Parathyroid adenoma (tissue), 2 donors: Measurements from ENCODE around the gene ZNF800.

Source experiments
- H2AFZ ChIP-seq: fragments of 300-600 bp; sonication (generic); one replicate; pipeline ENCODE4 v1.7.0; 2017; ENCODE audit warnings: antibody characterized with exemption, mild to moderate bottlenecking
- H3K27ac ChIP-seq: fragments of 300-600 bp; sonication (generic); one replicate; pipeline ENCODE4 v1.7.0; 2017
- H3K27me3 ChIP-seq: fragments of 300-600 bp; sonication (generic); one replicate; pipeline ENCODE4 v1.7.0; 2017; ENCODE audit warnings: low read length; ENCODE audit not compliant: control insufficient read depth, insufficient read depth
- H3K36me3 ChIP-seq: fragments of 300-600 bp; sonication (generic); one replicate; pipeline ENCODE4 v1.7.0; 2017; ENCODE audit warnings: low read length; ENCODE audit not compliant: control insufficient read depth, insufficient read depth
- H3K4me1 ChIP-seq: fragments of 300-600 bp; sonication (generic); one replicate; pipeline ENCODE4 v1.7.0; 2017; ENCODE audit warnings: control low read depth
- H3K4me2 ChIP-seq: fragments of 300-600 bp; sonication (generic); one replicate; pipeline ENCODE4 v1.7.0; 2017; ENCODE audit warnings: low read length
- H3K4me3 ChIP-seq: fragments of 300-600 bp; sonication (generic); one replicate; pipeline ENCODE4 v1.7.0; 2017; ENCODE audit warnings: low read depth, low read length
- H3K79me2 ChIP-seq: fragments of 300-600 bp; sonication (generic); one replicate; pipeline ENCODE4 v1.7.0; 2017; ENCODE audit warnings: control low read depth
- H3K9ac ChIP-seq: fragments of 300-600 bp; sonication (generic); one replicate; pipeline ENCODE4 v1.7.0; 2017; ENCODE audit warnings: mild to moderate bottlenecking
- H3K9me3 ChIP-seq: fragments of 300-600 bp; sonication (generic); one replicate; pipeline ENCODE4 v1.7.0; 2017; ENCODE audit warnings: low read length; ENCODE audit not compliant: control insufficient read depth
- TF ChIP-seq, protein P1 (sequence below): fragments of 300-600 bp; sonication (generic); IDR thresholded peaks from one replicate; pipeline ENCODE4 v1.7.0; 2017; ENCODE audit warnings: antibody characterized with exemption, mild to moderate bottlenecking
- donor health status: primary hyperparathyroidism.

Gene ZNF800

DNA sequence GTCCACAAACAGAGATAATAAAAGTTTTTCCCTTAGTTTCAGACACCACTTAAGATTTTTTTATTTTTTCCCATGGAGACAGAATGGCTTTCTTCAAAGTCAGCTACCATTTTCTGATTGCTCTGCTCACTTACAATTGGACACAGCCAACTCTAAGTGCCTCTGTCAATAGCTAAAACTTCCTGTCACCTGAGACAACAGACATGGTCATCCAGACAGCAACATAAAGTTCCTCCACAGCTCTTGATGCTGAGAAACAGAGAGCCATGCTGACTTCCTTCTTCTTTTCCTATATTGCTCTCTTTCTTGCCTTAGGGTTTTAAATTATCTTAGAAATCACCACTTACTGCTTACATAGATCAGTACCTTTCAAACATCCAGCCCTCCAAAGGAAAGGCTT is 12.0 kb downstream of the ZNF800 start:
- TF ChIP-seq, protein P1, sequence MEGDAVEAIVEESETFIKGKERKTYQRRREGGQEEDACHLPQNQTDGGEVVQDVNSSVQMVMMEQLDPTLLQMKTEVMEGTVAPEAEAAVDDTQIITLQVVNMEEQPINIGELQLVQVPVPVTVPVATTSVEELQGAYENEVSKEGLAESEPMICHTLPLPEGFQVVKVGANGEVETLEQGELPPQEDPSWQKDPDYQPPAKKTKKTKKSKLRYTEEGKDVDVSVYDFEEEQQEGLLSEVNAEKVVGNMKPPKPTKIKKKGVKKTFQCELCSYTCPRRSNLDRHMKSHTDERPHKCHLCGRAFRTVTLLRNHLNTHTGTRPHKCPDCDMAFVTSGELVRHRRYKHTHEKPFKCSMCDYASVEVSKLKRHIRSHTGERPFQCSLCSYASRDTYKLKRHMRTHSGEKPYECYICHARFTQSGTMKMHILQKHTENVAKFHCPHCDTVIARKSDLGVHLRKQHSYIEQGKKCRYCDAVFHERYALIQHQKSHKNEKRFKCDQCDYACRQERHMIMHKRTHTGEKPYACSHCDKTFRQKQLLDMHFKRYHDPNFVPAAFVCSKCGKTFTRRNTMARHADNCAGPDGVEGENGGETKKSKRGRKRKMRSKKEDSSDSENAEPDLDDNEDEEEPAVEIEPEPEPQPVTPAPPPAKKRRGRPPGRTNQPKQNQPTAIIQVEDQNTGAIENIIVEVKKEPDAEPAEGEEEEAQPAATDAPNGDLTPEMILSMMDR: no peak
- Histone ChIP-seq H3K27ac (no peak overlapping the region), H3K36me3 (no peaks in the 10 kb centered on the region), H3K4me3 (no peak overlapping the region), H3K9me3 (no peaks in the 10 kb centered on the region), H3K27me3 (no peaks in the 10 kb centered on the region), H3K4me1 (peaks cover 4% of the 10 kb centered on the region), H3K4me2 (no peak overlapping the region), H3K79me2 (peaks cover 5% of the 10 kb centered on the region), H3K9ac (no peak overlapping the region), H2AFZ (no peak overlapping the region)

DNA sequence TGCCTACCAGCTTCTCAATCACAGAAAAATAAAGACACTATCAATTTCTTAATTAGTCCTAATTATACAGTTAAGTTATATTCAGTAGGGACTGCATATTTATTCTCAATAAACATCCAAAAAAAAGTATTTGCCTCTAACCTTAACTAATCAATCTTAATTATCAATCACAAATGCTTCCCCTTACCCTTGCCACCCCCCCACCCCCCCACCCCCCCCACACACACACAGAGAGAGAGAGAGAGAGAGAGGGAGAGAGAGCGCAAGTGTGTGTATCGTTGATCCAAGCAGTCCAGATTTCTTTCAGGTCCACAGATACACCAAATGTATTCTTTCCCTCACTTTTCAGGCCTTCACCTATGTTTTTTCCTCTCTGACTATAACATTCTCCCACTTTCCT is 12.9 kb downstream of the ZNF800 start:
- no peak overlapping the region for H3K4me3 ChIP-seq
- peaks cover 4% of the 10 kb centered on the region for H3K4me1 ChIP-seq
- no peaks in the 10 kb centered on the region for H3K27me3 ChIP-seq
- H3K9me3 ChIP-seq: no peaks in the 10 kb centered on the region
- H3K4me2 ChIP-seq: no peak overlapping the region
- H3K9ac ChIP-seq: no peak overlapping the region
- H3K36me3 ChIP-seq: no peaks in the 10 kb centered on the region
- H3K27ac ChIP-seq: no peak overlapping the region
- TF ChIP-seq, protein P1: no peak
- peaks cover 5% of the 10 kb centered on the region for H3K79me2 ChIP-seq
- no peak overlapping the region for H2AFZ ChIP-seq

DNA sequence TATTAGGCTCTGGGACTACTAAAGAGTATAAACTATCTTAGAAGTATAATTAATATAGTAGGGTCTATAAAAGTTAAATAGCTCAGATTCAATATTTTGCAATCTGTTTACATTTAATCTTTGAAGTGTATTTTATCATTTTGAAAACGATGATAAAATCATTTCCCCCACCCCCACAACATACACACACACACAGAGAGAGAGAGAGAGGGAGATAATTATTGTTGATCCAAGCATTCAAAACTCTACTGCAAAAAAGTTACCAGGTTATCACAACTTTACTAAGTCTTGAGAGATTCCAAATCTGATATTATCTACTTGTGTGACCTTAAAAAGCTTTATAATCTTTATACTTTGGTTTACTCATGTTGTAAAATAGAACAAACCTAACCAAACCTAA is 14.0 kb downstream of the ZNF800 start:
- Histone ChIP-seq H3K36me3 (no peaks in the 10 kb centered on the region), H2AFZ (no peak overlapping the region), H3K27ac (no peak overlapping the region), H3K9ac (no peak overlapping the region), H3K4me1 (peaks cover 4% of the 10 kb centered on the region), H3K4me2 (no peak overlapping the region), H3K4me3 (no peak overlapping the region), H3K79me2 (peaks cover 5% of the 10 kb centered on the region), H3K9me3 (no peaks in the 10 kb centered on the region), H3K27me3 (no peaks in the 10 kb centered on the region)
- TF ChIP-seq, protein P1: no peak

DNA sequence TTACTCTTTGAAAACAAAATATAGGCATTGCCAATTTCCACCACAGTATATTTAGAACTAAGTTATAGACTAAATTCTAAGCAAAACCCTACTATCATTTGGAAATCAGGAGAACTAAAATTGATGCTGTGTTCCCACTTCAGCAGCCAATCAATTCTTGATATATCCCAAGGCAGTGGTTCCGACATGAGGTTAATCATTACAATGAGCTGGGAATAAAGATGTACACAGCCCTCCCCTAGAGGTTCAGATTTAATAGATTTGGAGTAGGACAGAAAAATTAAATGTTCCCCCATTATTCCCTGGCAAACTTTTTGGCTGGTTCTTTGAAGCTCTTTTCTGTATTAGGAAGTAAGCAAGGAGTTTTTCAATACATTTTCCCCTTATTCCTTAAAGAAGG is 15.1 kb downstream of the ZNF800 start:
- Histone ChIP-seq H3K79me2 (no peaks in the 10 kb centered on the region), H3K4me3 (no peak overlapping the region), H3K27ac (no peak overlapping the region), H3K36me3 (no peaks in the 10 kb centered on the region), H3K4me2 (no peak overlapping the region), H2AFZ (no peak overlapping the region), H3K4me1 (peaks cover 2% of the 10 kb centered on the region), H3K27me3 (no peaks in the 10 kb centered on the region), H3K9me3 (no peaks in the 10 kb centered on the region), H3K9ac (no peak overlapping the region)
- TF ChIP-seq, protein P1: no peak

DNA sequence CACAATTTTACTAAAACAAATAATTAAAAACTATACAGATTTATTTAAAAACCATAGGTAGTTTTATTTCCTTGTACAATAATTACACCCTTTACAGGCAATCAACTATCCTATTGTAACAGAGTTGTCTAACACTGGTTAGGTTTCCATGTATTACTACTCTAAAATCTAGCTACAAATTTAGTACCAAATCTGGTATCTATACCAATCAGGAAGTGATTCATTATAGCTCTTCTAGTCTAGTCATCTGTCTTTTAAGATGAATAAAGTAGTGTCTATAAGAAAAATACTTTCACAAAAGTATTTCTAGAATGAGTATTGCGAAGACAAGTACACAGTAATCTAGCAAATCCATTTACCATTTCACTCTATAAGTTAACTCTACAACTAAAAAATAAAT is 16.9 kb downstream of the ZNF800 start:
- Histone ChIP-seq H2AFZ (no peak overlapping the region), H3K4me1 (no peaks in the 10 kb centered on the region), H3K9me3 (no peaks in the 10 kb centered on the region), H3K4me2 (no peak overlapping the region), H3K27ac (no peak overlapping the region), H3K9ac (no peak overlapping the region), H3K27me3 (no peaks in the 10 kb centered on the region), H3K79me2 (no peaks in the 10 kb centered on the region), H3K4me3 (no peak overlapping the region), H3K36me3 (no peaks in the 10 kb centered on the region)
- TF ChIP-seq, protein P1: no peak
